HepG2 (cell line): ENCODE results near the gene NTN4.
A peak's percentile ranks its signal among the peaks of the same experiment; 100 is the strongest.

Experiments
- ARID2 ChIP-seq: sonication (generic); formaldehyde crosslinking; IDR thresholded peaks from 2 replicates; pipeline ENCODE4 v1.8.1; 2022; ENCODE audit warnings: mild to moderate bottlenecking, missing genetic modification reagents, borderline replicate concordance
- CCAR2 ChIP-seq: fragments of 200-400 bp; formaldehyde crosslinking; optimal IDR thresholded peaks from 2 replicates; pipeline ENCODE3; 2018; ENCODE audit warnings: low read depth, mild to moderate bottlenecking, low read length, moderate library complexity
- CEBPG ChIP-seq: IDR thresholded peaks from 2 replicates; pipeline ENCODE4 v1.6.1; 2016
- EHMT2 ChIP-seq: fragments of 200-600 bp; sonication (generic); IDR thresholded peaks from 2 replicates; pipeline ENCODE4 v1.7.0; 2017; ENCODE audit warnings: antibody characterized with exemption, low read depth, low read length, borderline replicate concordance
- EP300 ChIP-seq, 3 experiments: sonication (generic) in 1 of 3; formaldehyde crosslinking in 1 of 3; IDR thresholded peaks; 2 replicates each; pipeline versions ENCODE4 v1.5.1 to v1.6.1; 2011 to 2020; ENCODE audit warnings: low read depth in 2 of 3, low read length in 2 of 3, borderline replicate concordance in 1 of 3, improper control_type of control experiment in 1 of 3, mild to moderate bottlenecking in 1 of 3, missing genetic modification reagents in 1 of 3, moderate library complexity in 1 of 3
- JUN ChIP-seq: sonication (generic); formaldehyde crosslinking; IDR thresholded peaks from 2 replicates; pipeline ENCODE4 v1.4.0; 2020; ENCODE audit warnings: mild to moderate bottlenecking, missing genetic modification reagents
- NONO ChIP-seq, 2 experiments: fragments of 450-650 bp in 1 of 2; sonication (generic) in 1 of 2; formaldehyde crosslinking in 1 of 2; IDR thresholded peaks in 1 of 2; conservative IDR thresholded peaks in 1 of 2; 2 replicates each; pipeline versions ENCODE4 v1.6.1 to v1.8.0; 2017 to 2022; ENCODE audit warnings: mild to moderate bottlenecking in 1 of 2, missing genetic modification reagents in 1 of 2, moderate library complexity in 1 of 2
- SIN3A ChIP-seq: IDR thresholded peaks from 2 replicates; pipeline ENCODE4 v1.6.1; 2011; ENCODE audit warnings: low read depth, mild to moderate bottlenecking, control low read depth, low read length, borderline replicate concordance
- ZNF672 ChIP-seq: sonication (generic); formaldehyde crosslinking; IDR thresholded peaks from 2 replicates; pipeline ENCODE4 v1.8.1; 2022; ENCODE audit warnings: missing genetic modification reagents
- TF ChIP-seq, protein P1 (sequence below): sonication (generic); formaldehyde crosslinking; IDR thresholded peaks from 2 replicates; pipeline ENCODE4 v1.4.0; 2020; ENCODE audit warnings: missing genetic modification reagents
- TF ChIP-seq, protein P2 (sequence below): sonication (generic); formaldehyde crosslinking; IDR thresholded peaks from 2 replicates; pipeline ENCODE4 v1.9.0; 2021; ENCODE audit warnings: missing genetic modification reagents, borderline replicate concordance
- TF ChIP-seq, protein P3 (sequence below): sonication (generic); formaldehyde crosslinking; IDR thresholded peaks from 2 replicates; pipeline ENCODE4 v1.4.0; 2020; ENCODE audit warnings: low read depth, missing genetic modification reagents

DNA sequence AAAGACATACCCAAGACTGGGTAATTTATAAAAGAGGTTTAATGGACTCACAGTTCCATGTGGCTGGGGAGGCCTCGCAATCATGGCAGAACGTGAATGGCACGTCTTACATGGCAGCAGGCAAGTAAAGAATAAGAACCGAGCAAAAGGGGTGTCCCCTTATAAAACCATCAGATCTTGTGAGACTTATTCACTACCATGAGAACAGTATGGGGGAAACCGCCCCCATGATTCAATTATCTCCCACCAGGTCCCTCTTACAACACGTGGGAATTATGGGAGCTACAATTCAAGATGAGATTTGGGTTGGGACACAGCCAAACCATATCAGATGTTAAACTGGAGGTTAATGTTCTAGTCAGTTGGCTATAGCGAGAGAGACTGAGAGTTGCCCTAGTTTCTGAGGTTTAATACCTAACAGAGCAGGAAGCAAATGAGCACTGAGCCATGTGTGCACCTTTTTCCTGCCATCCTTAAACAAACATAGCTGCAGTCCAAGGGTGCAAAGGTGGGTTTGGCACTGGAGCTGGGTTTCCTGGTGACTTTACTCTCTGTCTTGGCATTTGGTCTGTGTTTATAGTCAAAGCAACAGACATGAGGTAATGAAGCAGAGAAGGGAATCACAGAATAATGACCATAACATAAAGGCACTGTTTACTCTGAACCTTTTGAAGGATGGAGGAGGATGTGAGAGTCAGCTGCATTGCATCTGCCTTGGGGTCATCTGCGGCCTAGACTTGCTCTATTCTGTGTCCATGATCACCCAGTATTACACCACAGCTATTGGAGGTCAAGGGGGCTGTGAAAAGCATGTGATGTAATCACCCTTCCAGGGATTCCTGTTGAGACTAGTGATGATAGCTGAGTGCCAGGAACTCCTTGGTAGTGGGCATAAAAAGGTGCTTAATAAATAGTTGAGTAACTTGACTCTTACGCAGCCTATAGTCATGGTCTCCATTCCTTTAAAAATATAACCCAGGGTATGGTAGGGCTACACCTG, 155.6 kb downstream of the NTN4 start:
- TF ChIP-seq, protein P1, sequence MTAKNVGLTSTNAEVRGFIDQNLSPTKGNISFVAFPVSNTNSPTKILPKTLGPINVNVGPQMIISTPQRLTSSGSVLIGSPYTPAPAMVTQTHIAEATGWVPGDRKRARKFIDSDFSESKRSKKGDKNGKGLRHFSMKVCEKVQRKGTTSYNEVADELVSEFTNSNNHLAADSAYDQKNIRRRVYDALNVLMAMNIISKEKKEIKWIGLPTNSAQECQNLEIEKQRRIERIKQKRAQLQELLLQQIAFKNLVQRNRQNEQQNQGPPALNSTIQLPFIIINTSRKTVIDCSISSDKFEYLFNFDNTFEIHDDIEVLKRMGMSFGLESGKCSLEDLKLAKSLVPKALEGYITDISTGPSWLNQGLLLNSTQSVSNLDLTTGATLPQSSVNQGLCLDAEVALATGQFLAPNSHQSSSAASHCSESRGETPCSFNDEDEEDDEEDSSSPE (CRISPR knock-in tag), result no peak
- TF ChIP-seq ARID2 (CRISPR knock-in tag) (no peak), SIN3A (no peak), CEBPG (CRISPR knock-in tag) (peak; percentile 38; the same call in 1 of the 2 replicates), EHMT2 (peak; percentile 94), ZNF672 (CRISPR knock-in tag) (no peak), NONO (IDR thresholded peaks at IDR 0.05) (no peak), NONO (CRISPR knock-in tag; conservative IDR thresholded peaks at IDR 0.05) (no peak), CCAR2 (no peak), JUN (CRISPR knock-in tag) (no peak; the same call in 1 of the 2 replicates), EP300 (IDR thresholded peaks at IDR 0.05; ENCODE audit: low read depth in 2 of 2, low read length in 2 of 2) (peak in 1 of 2 experiments; percentile 48; a peak in 2 of 4 replicates), EP300 (CRISPR knock-in tag; IDR thresholded peaks at IDR 0.05; ENCODE audit: borderline replicate concordance) (peak; percentile 16; the same call in 1 of the 2 replicates)
- TF ChIP-seq, protein P2, sequence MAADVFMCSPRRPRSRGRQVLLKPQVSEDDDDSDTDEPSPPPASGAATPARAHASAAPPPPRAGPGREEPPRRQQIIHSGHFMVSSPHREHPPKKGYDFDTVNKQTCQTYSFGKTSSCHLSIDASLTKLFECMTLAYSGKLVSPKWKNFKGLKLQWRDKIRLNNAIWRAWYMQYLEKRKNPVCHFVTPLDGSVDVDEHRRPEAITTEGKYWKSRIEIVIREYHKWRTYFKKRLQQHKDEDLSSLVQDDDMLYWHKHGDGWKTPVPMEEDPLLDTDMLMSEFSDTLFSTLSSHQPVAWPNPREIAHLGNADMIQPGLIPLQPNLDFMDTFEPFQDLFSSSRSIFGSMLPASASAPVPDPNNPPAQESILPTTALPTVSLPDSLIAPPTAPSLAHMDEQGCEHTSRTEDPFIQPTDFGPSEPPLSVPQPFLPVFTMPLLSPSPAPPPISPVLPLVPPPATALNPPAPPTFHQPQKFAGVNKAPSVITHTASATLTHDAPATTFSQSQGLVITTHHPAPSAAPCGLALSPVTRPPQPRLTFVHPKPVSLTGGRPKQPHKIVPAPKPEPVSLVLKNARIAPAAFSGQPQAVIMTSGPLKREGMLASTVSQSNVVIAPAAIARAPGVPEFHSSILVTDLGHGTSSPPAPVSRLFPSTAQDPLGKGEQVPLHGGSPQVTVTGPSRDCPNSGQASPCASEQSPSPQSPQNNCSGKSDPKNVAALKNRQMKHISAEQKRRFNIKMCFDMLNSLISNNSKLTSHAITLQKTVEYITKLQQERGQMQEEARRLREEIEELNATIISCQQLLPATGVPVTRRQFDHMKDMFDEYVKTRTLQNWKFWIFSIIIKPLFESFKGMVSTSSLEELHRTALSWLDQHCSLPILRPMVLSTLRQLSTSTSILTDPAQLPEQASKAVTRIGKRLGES, result no peak
- TF ChIP-seq, protein P3, sequence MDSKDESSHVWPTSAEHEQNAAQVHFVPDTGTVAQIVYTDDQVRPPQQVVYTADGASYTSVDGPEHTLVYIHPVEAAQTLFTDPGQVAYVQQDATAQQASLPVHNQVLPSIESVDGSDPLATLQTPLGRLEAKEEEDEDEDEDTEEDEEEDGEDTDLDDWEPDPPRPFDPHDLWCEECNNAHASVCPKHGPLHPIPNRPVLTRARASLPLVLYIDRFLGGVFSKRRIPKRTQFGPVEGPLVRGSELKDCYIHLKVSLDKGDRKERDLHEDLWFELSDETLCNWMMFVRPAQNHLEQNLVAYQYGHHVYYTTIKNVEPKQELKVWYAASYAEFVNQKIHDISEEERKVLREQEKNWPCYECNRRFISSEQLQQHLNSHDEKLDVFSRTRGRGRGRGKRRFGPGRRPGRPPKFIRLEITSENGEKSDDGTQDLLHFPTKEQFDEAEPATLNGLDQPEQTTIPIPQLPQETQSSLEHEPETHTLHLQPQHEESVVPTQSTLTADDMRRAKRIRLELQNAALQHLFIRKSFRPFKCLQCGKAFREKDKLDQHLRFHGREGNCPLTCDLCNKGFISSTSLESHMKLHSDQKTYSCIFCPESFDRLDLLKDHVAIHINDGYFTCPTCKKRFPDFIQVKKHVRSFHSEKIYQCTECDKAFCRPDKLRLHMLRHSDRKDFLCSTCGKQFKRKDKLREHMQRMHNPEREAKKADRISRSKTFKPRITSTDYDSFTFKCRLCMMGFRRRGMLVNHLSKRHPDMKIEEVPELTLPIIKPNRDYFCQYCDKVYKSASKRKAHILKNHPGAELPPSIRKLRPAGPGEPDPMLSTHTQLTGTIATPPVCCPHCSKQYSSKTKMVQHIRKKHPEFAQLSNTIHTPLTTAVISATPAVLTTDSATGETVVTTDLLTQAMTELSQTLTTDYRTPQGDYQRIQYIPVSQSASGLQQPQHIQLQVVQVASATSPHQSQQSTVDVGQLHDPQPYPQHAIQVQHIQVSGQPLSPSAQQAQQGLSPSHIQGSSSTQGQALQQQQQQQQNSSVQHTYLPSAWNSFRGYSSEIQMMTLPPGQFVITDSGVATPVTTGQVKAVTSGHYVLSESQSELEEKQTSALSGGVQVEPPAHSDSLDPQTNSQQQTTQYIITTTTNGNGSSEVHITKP (CRISPR knock-in tag), result no peak
